H1 (cell line): ENCODE results near the gene JDP2. TPM values are rescaled to one million over a fixed set of nuclear protein-coding genes. Genes with fewer than 3 reads are reported as not detected.

Experiments
- CTCF ChIA-PET: fragments of 300-600 bp; sonication (Branson Sonifier 250); formaldehyde crosslinking; loops from one replicate; lab custom pipeline; 2021; ENCODE audit not compliant: partially characterized antibody; lab: Charles Lee
- POLR2A ChIA-PET: fragments of 300-600 bp; sonication (Branson Sonifier 250); formaldehyde crosslinking; loops from one replicate; lab custom pipeline; 2021; ENCODE audit warnings: inconsistent platforms; ENCODE audit not compliant: partially characterized antibody; lab: Charles Lee
- DNase-seq, 2 experiments: peaks; one replicate each; pipeline versions ENCODE4 v3.0.0 to v3.0.0-alpha.2; 2010 to 2022; ENCODE audit warnings: low spot score in 2 of 2, low read depth in 1 of 2, mixed read lengths in 1 of 2
- FAIRE-seq: peaks from 2 replicates; lab custom pipeline; 2011; peaks lifted over from hg19 to GRCh38; lab: Jason Lieb, UNC
- H2AFZ ChIP-seq: 2 replicates; pipeline ENCODE4 v1.8.1; 2012; ENCODE audit warnings: low read length, inconsistent platforms
- H2AK5ac ChIP-seq: 2 replicates; pipeline ENCODE4 v1.6.1; 2013; ENCODE audit warnings: low read depth, low read length
- H2BK120ac ChIP-seq: replicated peaks from 2 replicates; pipeline ENCODE3; 2013; ENCODE audit warnings: low read depth, low read length, inconsistent platforms
- H2BK12ac ChIP-seq: 2 replicates; pipeline ENCODE4 v1.6.1; 2013; ENCODE audit warnings: low read depth, low read length
- H2BK15ac ChIP-seq: 2 replicates; pipeline ENCODE4 v1.6.1; 2013; ENCODE audit warnings: low read length
- H2BK20ac ChIP-seq: 2 replicates; pipeline ENCODE4 v1.6.1; 2013; ENCODE audit warnings: low read length
- H2BK5ac ChIP-seq: 2 replicates; pipeline ENCODE4 v1.6.1; 2013; ENCODE audit warnings: low read depth, low read length
- H3K14ac ChIP-seq: 2 replicates; pipeline ENCODE4 v1.6.1; 2013; ENCODE audit warnings: inconsistent platforms; ENCODE audit not compliant: insufficient read length
- H3K18ac ChIP-seq: 2 replicates; pipeline ENCODE4 v1.6.1; 2013; ENCODE audit warnings: low read length; ENCODE audit errors: extremely low read depth
- H3K23ac ChIP-seq: 2 replicates; pipeline ENCODE4 v1.6.1; 2013; ENCODE audit warnings: inconsistent platforms; ENCODE audit not compliant: insufficient read length
- H3K23me2 ChIP-seq: 2 replicates; pipeline ENCODE4 v1.6.1; 2013; ENCODE audit warnings: low read depth, low read length
- H3K27ac ChIP-seq: 2 replicates; pipeline ENCODE4 v1.6.1; 2011; ENCODE audit warnings: low read depth, low read length, inconsistent platforms
- H3K27me3 ChIP-seq, 4 experiments: replicated peaks in 1 of 4; 1 replicate in 1 of 4; 2 replicates in 3 of 4; pipeline versions ENCODE4 v1.6.1 to v1.8.1; 2011 to 2013; ENCODE audit warnings: low read length in 3 of 4, mild to moderate bottlenecking in 3 of 4, inconsistent platforms in 2 of 4, mixed read lengths in 2 of 4, moderate library complexity in 1 of 4; ENCODE audit not compliant: control insufficient read depth in 3 of 4, insufficient read depth in 3 of 4; ENCODE audit errors: extremely low read depth in 1 of 4
- H3K36me3 ChIP-seq, 4 experiments: 2 replicates each; pipeline versions ENCODE4 v1.6.1 to v1.8.1; 2011 to 2013; ENCODE audit warnings: mild to moderate bottlenecking in 4 of 4, low read length in 3 of 4, moderate library complexity in 2 of 4, control low read depth in 1 of 4, inconsistent platforms in 1 of 4; ENCODE audit not compliant: insufficient read depth in 4 of 4, control insufficient read depth in 2 of 4
- H3K4ac ChIP-seq: replicated peaks from 2 replicates; pipeline ENCODE3; 2013; ENCODE audit warnings: low read length, low read depth, mixed read lengths, inconsistent platforms; ENCODE audit not compliant: insufficient read length
- H3K4me1 ChIP-seq, 4 experiments: replicated peaks in 1 of 4; 1 replicate in 1 of 4; 2 replicates in 3 of 4; pipeline versions ENCODE4 v1.6.1 to v1.8.1; 2011 to 2013; ENCODE audit warnings: low read length in 3 of 4, inconsistent platforms in 2 of 4, mixed read lengths in 1 of 4; ENCODE audit not compliant: insufficient read depth in 4 of 4, control insufficient read depth in 3 of 4
- H3K4me2 ChIP-seq, 2 experiments: 2 replicates each; pipeline versions ENCODE4 v1.6.1 to v1.8.1; 2011 to 2013; ENCODE audit warnings: low read depth in 2 of 2, low read length in 2 of 2, control low read depth in 1 of 2, inconsistent platforms in 1 of 2, mild to moderate bottlenecking in 1 of 2; ENCODE audit not compliant: insufficient read depth in 1 of 2
- H3K4me3 ChIP-seq, 4 experiments: fragments of 200-600, 300-600 bp in 1 of 4; sonication (generic), shearing (Covaris generic), sonication (Bioruptor Twin) in 1 of 4; 2 replicates each; pipeline versions ENCODE4 v1.5.1 to v1.8.1; 2011 to 2016; ENCODE audit warnings: low read length in 4 of 4, low read depth in 3 of 4, control low read depth in 2 of 4, inconsistent platforms in 2 of 4, mild to moderate bottlenecking in 2 of 4, mixed read lengths in 1 of 4, moderate library complexity in 1 of 4; ENCODE audit not compliant: insufficient read depth in 2 of 4; ENCODE audit errors: extremely low read depth in 1 of 4
- H3K56ac ChIP-seq: replicated peaks from 2 replicates; pipeline ENCODE3; 2013; ENCODE audit warnings: low read depth, mild to moderate bottlenecking, mixed read lengths, low read length, inconsistent platforms; ENCODE audit not compliant: insufficient read length
- H3K79me1 ChIP-seq: 2 replicates; pipeline ENCODE4 v1.6.1; 2013; ENCODE audit warnings: low read depth, low read length, control low read depth
- H3K79me2 ChIP-seq, 2 experiments: 2 replicates each; pipeline versions ENCODE4 v1.6.1 to v1.8.1; 2012 to 2013; ENCODE audit warnings: low read length in 2 of 2, mild to moderate bottlenecking in 2 of 2, inconsistent platforms in 1 of 2; ENCODE audit not compliant: insufficient read depth in 2 of 2, control insufficient read depth in 1 of 2
- H3K9ac ChIP-seq, 4 experiments: replicated peaks in 1 of 4; 1 replicate in 1 of 4; 2 replicates in 3 of 4; pipeline versions ENCODE4 v1.6.1 to v1.8.1; 2011 to 2013; ENCODE audit warnings: low read depth in 3 of 4, low read length in 3 of 4, control low read depth in 2 of 4, mild to moderate bottlenecking in 2 of 4, moderate library complexity in 2 of 4, inconsistent platforms in 1 of 4; ENCODE audit errors: extremely low read depth in 1 of 4
- H3K9me3 ChIP-seq, 2 experiments: 2 replicates each; pipeline versions ENCODE4 v1.6.1 to v1.8.1; 2012 to 2013; ENCODE audit warnings: mild to moderate bottlenecking in 2 of 2, moderate library complexity in 2 of 2, control low read depth in 1 of 2, inconsistent platforms in 1 of 2, low read depth in 1 of 2, low read length in 1 of 2, mixed read lengths in 1 of 2; ENCODE audit not compliant: insufficient read depth in 2 of 2
- H4K20me1 ChIP-seq, 2 experiments: replicated peaks in 1 of 2; 2 replicates each; pipeline versions ENCODE3 to v1.8.1; 2011 to 2013; ENCODE audit warnings: inconsistent platforms in 2 of 2, low read length in 2 of 2, mild to moderate bottlenecking in 1 of 2; ENCODE audit not compliant: insufficient read depth in 2 of 2, control insufficient read depth in 1 of 2
- H4K5ac ChIP-seq: 2 replicates; pipeline ENCODE4 v1.6.1; 2013; ENCODE audit warnings: low read length, low read depth, mixed read lengths, inconsistent platforms; ENCODE audit not compliant: insufficient read length
- H4K8ac ChIP-seq: 2 replicates; pipeline ENCODE4 v1.8.0; 2013; ENCODE audit warnings: mild to moderate bottlenecking, moderate library complexity, low read length, inconsistent platforms; ENCODE audit not compliant: insufficient read depth; ENCODE audit errors: extremely low read depth
- H4K91ac ChIP-seq: replicated peaks from 2 replicates; pipeline ENCODE3; 2013; ENCODE audit warnings: low read length, mixed read lengths, inconsistent platforms; ENCODE audit not compliant: insufficient read length
- CHD1 ChIP-seq: IDR thresholded peaks from 2 replicates; pipeline ENCODE4 v1.6.1; 2012; ENCODE audit warnings: low read depth, low read length, improper control_type of control experiment
- EZH2 ChIP-seq: fragments of 200-600 bp; sonication (generic); IDR thresholded peaks from 2 replicates; pipeline ENCODE4 v1.7.1; 2012; ENCODE audit warnings: low read depth, mild to moderate bottlenecking, moderate library complexity, low read length, inconsistent platforms; ENCODE audit not compliant: severe bottlenecking
- KDM4A ChIP-seq: IDR thresholded peaks from one replicate; pipeline ENCODE4 v1.7.1; 2012; ENCODE audit warnings: low read depth, mild to moderate bottlenecking, moderate library complexity, low read length, inconsistent platforms; ENCODE audit not compliant: severe bottlenecking
- NANOG ChIP-seq: IDR thresholded peaks from 2 replicates; pipeline ENCODE4 v1.6.1; 2011; ENCODE audit warnings: low read length, low read depth, mild to moderate bottlenecking, inconsistent platforms; ENCODE audit not compliant: insufficient read depth, poor library complexity, severe bottlenecking
- POLR2A ChIP-seq, 2 experiments: IDR thresholded peaks; 1 replicate in 1 of 2; 2 replicates in 1 of 2; pipeline ENCODE4 v1.6.1; 2011; ENCODE audit warnings: low read depth in 2 of 2, low read length in 2 of 2, mild to moderate bottlenecking in 2 of 2; ENCODE audit errors: control extremely low read depth in 1 of 2
- SIX5 ChIP-seq: IDR thresholded peaks from 2 replicates; pipeline ENCODE4 v1.6.1; 2011; ENCODE audit warnings: mild to moderate bottlenecking, low read depth, low read length
- WGBS, 2 experiments: shearing (Covaris generic) in 1 of 2; methylation state at CpG; one replicate each; pipeline versions ENCODE4 v1.1.6 to v1.1.7; 2013 to 2015; ENCODE audit warnings: low lambda C conversion rate in 2 of 2, mixed read lengths in 2 of 2, inconsistent platforms in 1 of 2, low coverage in 1 of 2, missing lambda C conversion rate in 1 of 2; ENCODE audit not compliant: insufficient replicate concordance in 2 of 2, insufficient coverage in 1 of 2, insufficient read length in 1 of 2; ENCODE audit errors: extremely low coverage in 1 of 2, missing lambda C conversion rate in 1 of 2; 5-methylcytosine and 5-hydroxymethylcytosine counted together
- polyA plus RNA-seq, 7 experiments: library from polyadenylated mRNA; depleted of rRNA in 3 of 7; stranded (reverse) in 5 of 7; unstranded in 2 of 7; fragments of >200 nt in 5 of 7; fragments of 200-250 nt in 2 of 7; gene quantifications; 1 replicate in 5 of 7; 2 replicates in 1 of 7; 4 replicates in 1 of 7; pipeline versions ENCODE4 v1.2.1 to v1.2.3, GENCODE V29; 2011 to 2013; ENCODE audit warnings: missing spikeins in 2 of 7, mixed read lengths in 2 of 7
- total RNA-seq: library from RNA; stranded (reverse); fragmentation: NEBNext Ultra II Directional; extraction: Animal tissue kit (Norgen Biotek cat#: 25700); gene quantifications from 2 replicates; pipeline ENCODE4 v1.2.1, GENCODE V29; 2021

The JDP2 gene
- total and polyA plus RNA-seq, 2 of the 8 experiments (the other 6 are each of a cell fraction or from before 2014, with no cell fraction given) = 8.9 to 27.2 TPM

DNA sequence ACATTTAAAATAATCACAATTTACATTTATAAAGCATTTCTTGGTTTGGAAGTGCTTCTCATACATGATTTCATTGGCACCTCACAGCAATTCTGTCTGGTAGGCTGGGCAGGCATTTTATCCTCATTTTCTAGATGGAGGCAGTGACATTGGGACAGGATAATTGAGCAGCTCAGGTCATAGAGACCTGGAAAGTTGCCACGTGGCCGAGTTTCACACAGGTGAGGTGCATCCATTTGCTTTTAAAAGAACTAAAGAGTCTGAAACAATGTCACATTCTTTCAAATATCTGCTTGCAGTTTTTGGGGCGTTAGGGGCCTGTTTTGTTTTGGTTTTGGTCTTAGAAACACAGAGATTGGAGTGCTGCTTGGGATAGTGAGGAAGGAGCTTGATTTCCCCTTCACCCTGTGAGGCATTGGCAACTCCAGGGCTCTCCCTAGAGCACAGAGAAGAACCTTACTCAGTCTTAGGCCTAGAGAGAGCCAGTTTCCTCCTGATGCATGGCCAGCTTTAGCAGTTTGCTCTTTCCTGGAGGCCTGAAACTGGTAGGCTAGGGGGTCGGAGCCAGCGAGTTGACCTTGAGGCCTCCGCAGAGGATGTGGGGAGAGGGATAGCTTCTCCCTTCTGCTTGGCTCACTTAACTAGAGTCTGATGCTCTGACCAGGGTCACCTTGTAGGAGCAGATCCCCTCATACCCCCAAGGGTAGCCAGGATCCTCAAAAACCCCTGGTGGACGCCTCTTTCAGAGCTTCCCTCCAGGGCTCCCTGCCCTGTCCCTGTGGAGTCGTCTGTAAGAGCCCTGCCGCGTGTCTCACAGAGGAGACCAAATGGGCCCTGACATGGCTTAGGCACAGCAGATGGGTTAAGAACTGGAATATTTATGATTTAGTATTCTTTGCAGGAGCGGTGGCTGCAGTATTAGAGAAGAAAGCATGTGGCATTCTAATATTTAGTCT is 34.9 kb upstream of the JDP2 start:
- Histone ChIP-seq H2BK15ac (no peak overlapping the region), H4K5ac (no peak overlapping the region), H2AFZ (peak overlapping the region; percentile 92), H4K91ac (no peak overlapping the region), H3K14ac (no peak overlapping the region), H3K27me3 (no peaks in the 10 kb centered on the region; a peak in 1 of 7 replicates), H3K23me2 (no peaks in the 10 kb centered on the region), H3K4me1 (peaks cover 0 to 8% (median 1%) of the 10 kb centered on the region in 4 experiments; a peak in 2 of 7 replicates), H2AK5ac (no peak overlapping the region), H3K9me3 (no peaks in the 10 kb centered on the region), H4K8ac (no peak overlapping the region), H3K23ac (no peak overlapping the region), H2BK5ac (no peak overlapping the region), H4K20me1 (no peaks in the 10 kb centered on the region), H3K9ac (no peak overlapping the region; a peak in 1 of 7 replicates), H3K4me3 (no peak overlapping the region), H3K4ac (no peak overlapping the region), H2BK120ac (no peak overlapping the region), H3K79me1 (no peaks in the 10 kb centered on the region), H3K27ac (no peak overlapping the region), H3K56ac (no peak overlapping the region), H2BK20ac (no peak overlapping the region), H3K4me2 (no peak overlapping the region), H3K79me2 (no peaks in the 10 kb centered on the region), H3K18ac (no peak overlapping the region), H2BK12ac (no peak overlapping the region), H3K36me3 (no peaks in the 10 kb centered on the region; a peak in 1 of 8 replicates)
- DNase-seq (no peak), FAIRE-seq (no peak)
- POLR2A ChIA-PET = interaction anchor here (0.7 to 1.3 kb wide), 3 partner anchors 12 to 40 kb away, joined by 3 to 5 read pairs (median 3); no protein-coding TSS in a partner anchor
- 80% methylated on average over 11 of the region's 11 CpGs; no CpG with 5 or more reads in 1 of the 2 experiments for WGBS, 2 experiments
- CTCF ChIA-PET = interaction anchor here (0.6 to 0.7 kb wide), 2 partner anchors 8 to 26 kb away, joined by 3 read pairs; no protein-coding TSS in a partner anchor
- no peak for TF ChIP-seq SIX5
- TF ChIP-seq KDM4A = no peak
- no peak for TF ChIP-seq NANOG
- TF ChIP-seq EZH2 = no peak
- TF ChIP-seq POLR2A (IDR thresholded peaks at IDR 0.05; ENCODE audit: control extremely low read depth in 1 of 2, low read depth in 2 of 2, low read length in 2 of 2) = no peak
- TF ChIP-seq CHD1 = no peak
